CD8-positive, alpha-beta memory T cell (primary cell): ENCODE measurements around the gene SHANK2. TPM values are rescaled to one million over a fixed set of nuclear protein-coding genes. Genes with fewer than 3 reads are reported as not detected.

Source experiments
- CTCF ChIA-PET: fragments of 350-600 bp; sonication (Branson Sonifier 250); formaldehyde crosslinking; loops from one replicate; lab custom pipeline; 2021; ENCODE audit warnings: antibody characterized with exemption; lab: Charles Lee
- POLR2A ChIA-PET: fragments of 350-600 bp; sonication (Branson Sonifier 250); formaldehyde crosslinking; loops from one replicate; lab custom pipeline; 2021; ENCODE audit warnings: antibody characterized with exemption; lab: Charles Lee
- DNase-seq, 5 donors: peaks; one replicate each; pipeline versions ENCODE4 v3.0.0 to v3.0.0-alpha.2; 2020 to 2022; ENCODE audit warnings: mixed read lengths in 1 of 5
- H3K27ac ChIP-seq: one replicate; pipeline ENCODE4 v1.7.0; 2013; ENCODE audit warnings: low read depth, mild to moderate bottlenecking, low read length, moderate library complexity
- H3K27me3 ChIP-seq: 2 replicates; pipeline ENCODE4 v1.7.0; 2013; ENCODE audit warnings: low read length, mild to moderate bottlenecking; ENCODE audit not compliant: insufficient read depth, poor library complexity, severe bottlenecking
- H3K36me3 ChIP-seq: 2 replicates; pipeline ENCODE4 v1.7.0; 2013; ENCODE audit warnings: mild to moderate bottlenecking, low read length, moderate library complexity; ENCODE audit not compliant: insufficient read depth
- H3K4me1 ChIP-seq: 2 replicates; pipeline ENCODE4 v1.7.0; 2013; ENCODE audit warnings: mild to moderate bottlenecking, low read length, moderate library complexity; ENCODE audit not compliant: insufficient read depth
- H3K4me3 ChIP-seq: 2 replicates; pipeline ENCODE4 v1.7.0; 2013; ENCODE audit warnings: mild to moderate bottlenecking, low read length
- H3K9me3 ChIP-seq: 2 replicates; pipeline ENCODE4 v1.7.0; 2013; ENCODE audit warnings: mild to moderate bottlenecking, low read length
- H3K27ac Mint-ChIP-seq, 8 donors: one replicate each; pipeline ENCODE4 v1.8.0; 2020 to 2021; ENCODE audit warnings: mixed read lengths in 8 of 8, mild to moderate bottlenecking in 6 of 8, inconsistent platforms in 3 of 8, moderate library complexity in 3 of 8
- H3K27me3 Mint-ChIP-seq, 2 donors: one replicate each; pipeline ENCODE4 v1.8.0; 2020 to 2021; ENCODE audit warnings: mixed read lengths in 2 of 2, mild to moderate bottlenecking in 1 of 2, moderate library complexity in 1 of 2
- H3K36me3 Mint-ChIP-seq, 3 donors: one replicate each; pipeline ENCODE4 v1.8.0; 2020 to 2021; ENCODE audit warnings: mixed read lengths in 3 of 3, inconsistent platforms in 1 of 3, mild to moderate bottlenecking in 1 of 3
- H3K4me1 Mint-ChIP-seq, 3 donors: one replicate each; pipeline ENCODE4 v1.8.0; 2020 to 2021; ENCODE audit warnings: mixed read lengths in 3 of 3, inconsistent platforms in 1 of 3, mild to moderate bottlenecking in 1 of 3
- H3K4me3 Mint-ChIP-seq, 7 donors: one replicate each; pipeline ENCODE4 v1.8.0; 2020 to 2021; ENCODE audit warnings: mixed read lengths in 7 of 7, mild to moderate bottlenecking in 6 of 7, moderate library complexity in 4 of 7, inconsistent platforms in 2 of 7
- H3K9me3 Mint-ChIP-seq, 5 donors: one replicate each; pipeline ENCODE4 v1.8.0; 2020 to 2022; ENCODE audit warnings: mixed read lengths in 5 of 5, mild to moderate bottlenecking in 3 of 5, moderate library complexity in 2 of 5, inconsistent platforms in 1 of 5
- polyA plus RNA-seq: library from polyadenylated mRNA; unstranded; fragments of 300-500 nt; fragmentation: Illumina TruSeq; gene quantifications from one replicate; pipeline ENCODE4 v1.2.3, GENCODE V29; 2021
- total RNA-seq, 2 experiments: library from RNA; stranded (reverse); gene quantifications; one replicate each; pipeline ENCODE4 v1.2.3, GENCODE V29; 2021

Gene SHANK2
- total RNA-seq = not detected
- not detected for polyA plus RNA-seq

- Mint-ChIP-seq H3K27me3 (peaks cover 50 to 56% of the 10 kb centered on the region in 2 donors), H3K4me1 (peaks cover 2 to 11% (median 4%) of the 10 kb centered on the region in 3 donors), H3K9me3 (peaks cover 0 to 1% (median 0%) of the 10 kb centered on the region in 5 donors), H3K4me3 (no peak within 1 kb of the TSS), H3K27ac (no peak within 1 kb of the TSS), H3K36me3 (no peaks in the 10 kb centered on the region)
- POLR2A ChIA-PET = no interaction called here
- no peak for DNase-seq
- Histone ChIP-seq H3K4me1 (no peaks in the 10 kb centered on the region), H3K36me3 (no peaks in the 10 kb centered on the region), H3K4me3 (no peak within 1 kb of the TSS), H3K9me3 (no peaks in the 10 kb centered on the region), H3K27ac (no peak within 1 kb of the TSS), H3K27me3 (peaks cover 31% of the 10 kb centered on the region)
- CTCF ChIA-PET = no interaction called here
Measured at GRCh38 chr11:71252269-71252769, at the start of gene SHANK2. TSS of gene SHANK2 (minus strand) at chr11:71252577. CDS start at chr11:71147326, 105,251 bp downstream.

GRCh38 chr11:71301858-71302533, 49.6 kb upstream of the SHANK2 start:
- Histone ChIP-seq H3K4me1 (no peaks in the 10 kb centered on the region), H3K9me3 (no peaks in the 10 kb centered on the region), H3K27ac (no peak overlapping the region), H3K36me3 (no peaks in the 10 kb centered on the region), H3K27me3 (no peaks in the 10 kb centered on the region), H3K4me3 (no peak overlapping the region)
- peaks cover 0 to 3% (median 0%) of the 10 kb centered on the region in 5 donors for H3K9me3 Mint-ChIP-seq
- CTCF ChIA-PET = no interaction called here
- H3K36me3 Mint-ChIP-seq = no peaks in the 10 kb centered on the region
- H3K27me3 Mint-ChIP-seq = peaks cover 7 to 22% of the 10 kb centered on the region in 2 donors
- POLR2A ChIA-PET = no interaction called here
- DNase-seq = no peak
- H3K27ac Mint-ChIP-seq = no peak overlapping the region
- H3K4me1 Mint-ChIP-seq = no peaks in the 10 kb centered on the region
- no peak overlapping the region for H3K4me3 Mint-ChIP-seq

- no peak overlapping the region for H3K27ac Mint-ChIP-seq
- ChIA-PET POLR2A (no interaction called here), CTCF (no interaction called here)
- Histone ChIP-seq H3K4me3 (no peak overlapping the region), H3K27me3 (no peaks in the 10 kb centered on the region), H3K27ac (no peak overlapping the region), H3K36me3 (no peaks in the 10 kb centered on the region), H3K4me1 (no peaks in the 10 kb centered on the region), H3K9me3 (no peaks in the 10 kb centered on the region)
- DNase-seq = no peak
- no peaks in the 10 kb centered on the region for H3K4me1 Mint-ChIP-seq
- no peaks in the 10 kb centered on the region for H3K36me3 Mint-ChIP-seq
- H3K9me3 Mint-ChIP-seq = peaks cover 0 to 3% (median 0%) of the 10 kb centered on the region in 5 donors
- H3K4me3 Mint-ChIP-seq = no peak overlapping the region
- peaks cover 9 to 29% of the 10 kb centered on the region in 2 donors for H3K27me3 Mint-ChIP-seq
Measured at GRCh38 chr11:71301046-71301857, 48.9 kb upstream of the SHANK2 start.

GRCh38 chr11:71300187-71300586, 47.8 kb upstream of the SHANK2 start:
- H3K27me3 Mint-ChIP-seq = peaks cover 9 to 38% of the 10 kb centered on the region in 2 donors
- H3K4me3 ChIP-seq = no peak overlapping the region
- H3K27ac ChIP-seq = no peak overlapping the region
- POLR2A ChIA-PET = no interaction called here
- no peak overlapping the region for H3K27ac Mint-ChIP-seq
- CTCF ChIA-PET = no interaction called here
- no peaks in the 10 kb centered on the region for H3K27me3 ChIP-seq
- no peaks in the 10 kb centered on the region for H3K4me1 ChIP-seq
- no peaks in the 10 kb centered on the region for H3K36me3 Mint-ChIP-seq
- H3K4me1 Mint-ChIP-seq = no peaks in the 10 kb centered on the region
- H3K9me3 ChIP-seq = no peaks in the 10 kb centered on the region
- DNase-seq = no peak
- H3K9me3 Mint-ChIP-seq = no peaks in the 10 kb centered on the region
- no peak overlapping the region for H3K4me3 Mint-ChIP-seq
- no peaks in the 10 kb centered on the region for H3K36me3 ChIP-seq

- H3K36me3 ChIP-seq = no peaks in the 10 kb centered on the region
- H3K27me3 ChIP-seq = no peaks in the 10 kb centered on the region
- Mint-ChIP-seq H3K27me3 (peaks cover 9 to 50% of the 10 kb centered on the region in 2 donors), H3K4me3 (no peak overlapping the region), H3K4me1 (no peaks in the 10 kb centered on the region), H3K36me3 (no peaks in the 10 kb centered on the region), H3K9me3 (peaks cover 0 to 3% (median 0%) of the 10 kb centered on the region in 5 donors), H3K27ac (no peak overlapping the region)
- DNase-seq = no peak
- ChIA-PET POLR2A (no interaction called here), CTCF (no interaction called here)
- H3K4me3 ChIP-seq = no peak overlapping the region
- no peak overlapping the region for H3K27ac ChIP-seq
- H3K4me1 ChIP-seq = no peaks in the 10 kb centered on the region
- no peaks in the 10 kb centered on the region for H3K9me3 ChIP-seq
Measured at GRCh38 chr11:71298761-71299181, 46.4 kb upstream of the SHANK2 start.

GRCh38 chr11:71298016-71298550, 45.7 kb upstream of the SHANK2 start:
- Mint-ChIP-seq H3K27ac (no peak overlapping the region), H3K36me3 (no peaks in the 10 kb centered on the region), H3K4me3 (no peak overlapping the region), H3K27me3 (peaks cover 5 to 53% of the 10 kb centered on the region in 2 donors), H3K9me3 (peaks cover 0 to 3% (median 0%) of the 10 kb centered on the region in 5 donors), H3K4me1 (no peaks in the 10 kb centered on the region)
- no peak overlapping the region for H3K27ac ChIP-seq
- no peak for DNase-seq
- H3K9me3 ChIP-seq = no peaks in the 10 kb centered on the region
- H3K4me3 ChIP-seq = no peak overlapping the region
- ChIA-PET POLR2A (no interaction called here), CTCF (no interaction called here)
- H3K36me3 ChIP-seq = no peaks in the 10 kb centered on the region
- H3K27me3 ChIP-seq = no peaks in the 10 kb centered on the region
- H3K4me1 ChIP-seq = no peaks in the 10 kb centered on the region

- Mint-ChIP-seq H3K27ac (no peak overlapping the region), H3K4me3 (no peak overlapping the region), H3K27me3 (peaks cover 5 to 46% of the 10 kb centered on the region in 2 donors), H3K9me3 (peaks cover 11 to 23% (median 17%) of the 10 kb centered on the region in 5 donors), H3K4me1 (no peaks in the 10 kb centered on the region), H3K36me3 (no peaks in the 10 kb centered on the region)
- Histone ChIP-seq H3K36me3 (no peaks in the 10 kb centered on the region), H3K4me1 (no peaks in the 10 kb centered on the region), H3K4me3 (no peak overlapping the region), H3K27me3 (no peaks in the 10 kb centered on the region), H3K9me3 (no peaks in the 10 kb centered on the region), H3K27ac (no peak overlapping the region)
- ChIA-PET CTCF (no interaction called here), POLR2A (no interaction called here)
- no peak for DNase-seq
Measured at GRCh38 chr11:71294846-71295600, 42.6 kb upstream of the SHANK2 start.
